ENCODE data around the gene GREB1.
"Not testable (repeated sequence)": the region's sequence is repeated elsewhere in the genome, so short reads cannot be mapped to it uniquely, and the experiment has no call there.

GREB1 gene

DNA sequence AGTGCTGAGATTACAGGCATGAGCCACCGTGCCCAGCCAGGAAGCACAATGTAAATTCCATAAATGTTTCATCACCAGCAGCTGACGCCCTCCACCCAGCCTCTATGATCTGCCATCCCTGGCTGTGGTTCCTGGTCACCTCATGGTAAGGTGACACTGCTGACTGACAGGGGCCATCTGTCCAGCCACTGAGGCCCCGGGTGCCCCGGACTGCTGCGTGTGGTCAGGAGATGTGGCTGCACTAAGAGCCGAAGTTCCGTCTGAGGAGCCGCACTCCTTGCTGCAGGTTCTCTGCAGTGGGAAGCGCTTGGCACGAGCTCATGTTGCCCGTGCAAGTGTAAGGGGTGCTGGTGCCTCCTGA is 125.2 kb downstream of the GREB1 start:
- no peak for DNase-seq (ENCODE audit: low read depth in 2 of 3, low spot score in 2 of 3)

DNA sequence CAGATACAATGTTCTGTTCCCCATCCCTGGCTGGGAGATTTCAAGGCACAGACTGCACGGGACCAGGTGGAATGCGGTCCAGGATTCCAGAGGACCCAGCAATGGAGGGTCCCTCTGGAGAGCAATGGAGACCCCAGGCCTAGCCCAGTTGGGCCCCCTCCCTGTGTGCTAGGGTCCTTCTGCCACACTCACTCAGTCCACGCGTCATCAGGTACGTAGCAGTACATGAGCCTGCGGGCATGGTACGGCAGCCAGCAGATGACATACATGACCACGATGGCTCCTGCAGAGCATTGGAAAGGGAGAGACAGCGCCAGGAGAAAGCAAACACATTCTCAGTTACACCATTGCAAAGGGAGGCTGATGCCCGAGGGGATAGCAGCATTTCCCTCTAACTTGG is 126.0 kb downstream of the GREB1 start:
- DNase-seq (ENCODE audit: low read depth in 2 of 3, low spot score in 2 of 3): no peak

DNA sequence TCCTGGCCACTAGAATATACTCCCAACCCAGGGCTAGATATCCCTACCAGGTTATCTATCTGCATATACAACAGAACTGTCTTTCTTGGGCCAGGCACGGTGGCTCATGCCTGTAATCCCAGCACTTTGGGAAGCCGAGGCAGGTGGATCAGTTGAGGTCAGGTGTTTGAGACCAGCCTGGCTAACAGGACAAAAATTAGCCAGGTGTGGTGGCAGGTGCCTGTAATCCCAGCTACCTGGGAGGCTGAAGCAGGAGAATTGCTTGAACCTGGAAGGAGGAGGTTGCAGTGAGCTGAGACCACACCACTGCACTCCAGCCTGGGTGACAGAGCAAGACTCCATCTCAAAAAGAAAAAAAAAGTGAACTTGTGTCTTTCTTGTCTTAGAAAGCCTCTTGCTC is 126.6 kb downstream of the GREB1 start:
- DNase-seq (ENCODE audit: low read depth in 2 of 3, low spot score in 2 of 3): not testable (repeated sequence)

DNA sequence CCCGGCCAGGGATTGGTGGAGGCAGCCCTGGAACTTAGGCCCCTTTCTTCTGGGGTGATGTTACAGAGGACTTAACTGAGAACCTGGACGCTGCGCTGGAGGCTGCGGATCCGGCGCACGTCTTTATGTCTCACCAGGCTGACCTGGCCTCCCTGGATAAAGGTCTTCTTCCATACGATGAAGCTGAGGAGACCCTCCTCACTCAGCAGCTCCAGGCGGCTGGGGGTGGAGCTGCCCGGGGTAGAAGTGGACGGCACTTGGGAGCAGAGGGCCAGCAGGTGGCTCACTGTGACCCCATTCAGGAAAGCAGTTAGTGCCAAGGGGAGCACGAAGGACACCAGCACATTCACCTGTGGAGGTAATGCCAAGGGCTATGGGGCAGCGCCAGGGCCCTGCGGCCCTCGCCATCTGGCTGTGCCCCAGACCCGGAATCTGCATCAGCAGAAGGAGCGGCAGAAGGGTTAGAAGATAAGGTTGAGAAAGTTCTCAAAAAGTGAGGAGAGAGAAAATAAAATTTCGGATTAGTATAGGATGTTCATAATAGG is 128.1 kb downstream of the GREB1 start:
- no peak for DNase-seq (ENCODE audit: low read depth in 2 of 3, low spot score in 2 of 3)

DNA sequence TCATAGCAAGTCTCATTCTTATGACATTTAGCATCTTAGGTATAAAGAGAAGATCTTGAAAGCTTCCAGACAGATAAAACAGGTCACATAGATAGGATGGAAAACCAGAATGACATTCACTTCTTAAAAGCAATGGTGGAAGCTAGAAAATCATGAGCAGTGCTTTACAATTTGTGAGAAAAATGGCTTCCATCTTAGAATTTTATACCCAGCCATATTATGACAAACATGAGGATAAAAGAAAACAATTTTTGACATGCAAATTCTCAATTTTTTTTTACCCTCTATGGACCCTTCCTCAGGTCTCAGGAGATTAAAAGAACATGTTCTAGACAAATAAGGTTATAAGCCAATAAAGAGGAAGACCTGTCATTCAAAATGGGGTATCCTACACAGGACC is 129.0 kb downstream of the GREB1 start:
- DNase-seq (ENCODE audit: low read depth in 2 of 3, low spot score in 2 of 3): no peak

DNA sequence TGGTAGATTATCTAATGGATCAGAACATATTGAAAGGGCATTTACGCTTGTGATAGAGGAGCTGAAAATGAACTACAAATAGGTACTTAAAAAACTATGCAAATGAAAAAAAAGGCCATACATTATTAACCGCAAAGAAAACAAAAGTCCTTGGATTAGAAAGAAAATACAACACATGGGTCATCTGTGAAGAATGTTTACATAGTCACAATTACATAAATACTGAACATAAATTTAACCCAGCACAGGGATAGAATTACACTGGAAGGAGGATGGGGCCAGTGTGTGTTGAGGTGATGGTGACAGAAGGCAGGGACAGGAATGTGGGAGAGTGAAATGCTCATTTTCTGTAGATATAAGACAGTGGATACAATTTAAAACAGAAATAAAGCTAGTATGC is 129.6 kb downstream of the GREB1 start:
- no peak for DNase-seq (ENCODE audit: low read depth in 2 of 3, low spot score in 2 of 3)

DNA sequence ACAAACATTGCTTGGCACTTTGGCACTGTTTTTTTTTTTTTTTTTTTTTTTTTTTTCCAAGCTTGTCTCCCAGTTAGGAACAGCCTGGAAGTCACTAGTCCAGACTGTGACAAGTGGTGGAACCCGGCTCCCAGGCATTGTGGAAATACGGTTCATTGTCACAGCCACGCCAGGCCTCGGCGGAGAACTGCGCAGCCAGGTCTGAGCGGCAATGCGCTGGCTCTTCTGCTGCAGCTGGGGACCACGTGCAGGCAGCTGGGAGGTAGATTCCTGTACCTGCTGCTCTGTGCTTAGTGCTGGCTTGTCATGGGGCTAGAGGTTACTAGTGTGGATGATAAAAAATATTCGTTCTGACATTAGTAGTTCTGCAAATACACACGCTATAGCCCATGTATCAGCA is 131.2 kb downstream of the GREB1 start:
- no peak for DNase-seq (ENCODE audit: low read depth in 2 of 3, low spot score in 2 of 3)

DNA sequence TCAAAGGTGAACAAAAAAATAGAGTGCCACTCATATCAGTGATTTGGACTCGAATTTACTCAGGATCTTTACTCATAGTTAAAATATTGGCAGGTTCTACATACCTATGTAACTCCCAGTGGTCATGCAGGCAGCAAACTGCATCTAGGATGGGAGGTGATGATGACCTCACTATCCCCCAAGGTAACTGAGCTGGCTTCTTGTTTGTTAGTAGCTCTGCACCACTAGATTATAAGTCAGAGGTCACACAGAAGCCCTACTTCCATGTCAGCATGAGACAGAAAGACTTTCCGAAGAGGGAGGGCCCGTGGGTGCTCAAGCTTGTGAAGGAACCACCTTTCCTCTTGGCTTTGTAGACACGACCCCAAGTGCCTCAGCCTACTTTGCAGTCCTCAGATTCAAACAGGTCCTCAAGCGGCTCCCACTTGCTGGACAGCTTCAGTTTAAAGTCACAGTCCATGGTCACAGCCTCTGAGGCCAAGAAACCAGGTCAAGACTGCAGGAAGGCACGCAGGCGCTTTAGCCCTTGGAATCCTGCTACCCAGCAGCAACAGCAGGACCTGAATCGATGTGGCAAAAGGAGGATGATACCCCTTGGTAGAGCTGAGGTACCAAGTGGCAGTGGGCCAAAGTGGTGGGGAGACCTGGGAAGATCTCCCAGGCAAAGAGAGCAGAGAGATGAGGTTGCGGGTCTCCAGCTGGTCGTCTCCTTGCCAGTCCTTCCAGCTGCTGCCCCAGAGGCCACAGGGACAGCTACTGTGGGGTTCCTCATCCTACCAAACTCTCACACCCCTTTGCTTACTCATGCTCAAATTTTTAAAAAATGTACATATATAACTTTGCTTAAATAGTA is 131.9 kb downstream of the GREB1 start:
- no peak for DNase-seq (ENCODE audit: low read depth in 2 of 3, low spot score in 2 of 3)

DNA sequence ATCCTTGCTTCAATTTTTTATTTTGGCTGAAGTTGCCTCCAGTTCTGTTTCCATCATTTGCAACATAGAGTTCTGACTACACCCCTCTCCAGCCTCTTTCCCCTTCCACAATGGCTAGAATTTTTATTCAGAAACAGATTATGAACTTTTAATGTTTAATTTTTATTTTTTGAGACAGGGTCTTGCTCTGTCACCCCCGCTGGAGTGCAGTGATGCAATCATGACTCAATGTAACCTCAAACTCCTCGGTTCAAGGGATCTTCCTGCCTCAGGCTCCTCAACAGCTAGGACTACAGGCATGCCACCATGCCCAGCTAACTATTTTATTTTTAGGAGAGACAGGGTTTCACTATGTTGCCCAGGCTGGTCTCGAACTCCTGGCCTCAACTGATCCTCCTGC is 133.3 kb downstream of the GREB1 start:
- no peak for DNase-seq (ENCODE audit: low read depth in 2 of 3, low spot score in 2 of 3)

DNA sequence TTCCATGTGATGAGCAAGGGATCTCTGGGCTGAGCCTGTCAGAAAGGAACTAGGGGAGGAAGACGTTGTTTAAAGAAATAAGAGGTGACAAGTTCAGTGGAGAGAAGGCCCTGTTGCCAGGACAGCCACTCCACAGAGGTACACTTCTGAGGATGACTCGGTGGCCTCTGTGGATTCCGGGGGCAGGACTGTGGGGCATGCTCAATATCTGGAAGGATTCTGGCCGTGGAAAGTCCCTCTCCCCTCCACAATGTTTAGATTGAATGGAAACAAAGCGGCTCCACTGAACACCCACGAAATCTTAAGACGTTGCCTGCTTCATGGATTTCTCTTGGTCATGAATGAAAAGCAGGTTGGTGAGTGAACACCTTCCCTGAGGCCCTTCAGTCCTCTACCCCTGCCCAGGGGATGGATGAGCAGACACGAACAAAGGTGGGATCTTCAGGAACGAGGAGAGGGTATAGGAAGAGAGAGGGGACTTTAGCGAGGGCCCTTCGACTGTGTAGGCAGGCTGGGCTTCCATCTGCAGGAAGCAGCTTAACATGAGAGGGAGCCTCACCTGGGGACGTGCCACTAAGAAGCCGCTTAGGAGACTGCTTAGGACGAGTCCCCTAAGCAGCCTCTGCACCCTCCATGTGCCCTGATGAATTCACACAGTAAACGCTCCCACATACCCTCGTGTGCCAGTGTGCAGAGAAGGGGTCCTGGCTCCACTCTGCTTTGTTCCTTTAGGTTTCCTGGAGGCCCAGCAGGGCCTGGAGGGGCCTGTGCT is 134.2 kb downstream of the GREB1 start:
- DNase-seq (ENCODE audit: low read depth in 2 of 3, low spot score in 2 of 3): no peak

DNA sequence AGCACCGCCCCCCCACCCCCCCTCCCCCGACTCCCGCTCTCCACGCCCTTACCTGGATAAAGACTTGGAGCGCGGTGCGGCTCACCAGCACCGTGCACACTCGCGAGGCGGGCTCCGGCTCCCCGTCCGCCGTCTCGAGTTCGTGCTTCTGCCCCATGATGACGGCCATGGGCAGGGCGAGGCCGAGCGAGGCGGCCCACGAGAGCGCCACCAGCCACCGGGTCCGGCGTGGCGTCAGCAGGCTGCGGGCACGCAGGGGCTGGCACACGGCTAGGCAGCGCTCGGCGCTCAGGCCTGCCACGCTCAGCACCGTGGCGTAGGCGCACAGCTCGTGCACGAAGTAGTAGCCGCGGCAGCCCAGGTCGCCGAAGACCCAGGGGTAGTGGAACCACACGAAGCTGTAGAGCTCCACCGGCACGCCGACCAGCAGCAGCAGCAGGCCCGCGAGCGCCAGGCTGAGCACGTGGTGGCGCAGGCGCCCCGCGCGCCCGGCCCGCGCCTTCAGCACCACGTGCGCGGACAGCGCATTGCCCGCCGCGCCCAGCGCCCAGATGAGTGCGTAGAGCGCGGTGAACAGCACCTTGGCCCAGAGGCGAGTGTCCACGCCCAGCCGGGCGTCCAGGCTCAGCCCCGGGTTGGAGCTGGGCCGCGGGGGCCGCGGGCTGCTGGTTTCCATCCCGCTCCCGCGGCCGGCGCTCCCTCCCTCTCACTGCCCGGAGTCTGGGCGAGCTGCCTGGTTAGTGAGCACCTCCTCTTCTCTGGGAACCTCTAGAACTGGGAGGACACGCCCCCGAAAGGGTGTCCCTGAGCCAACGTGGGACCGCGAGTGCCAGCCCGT is 135.8 kb downstream of the GREB1 start, which contains the start of gene NTSR2:
Gene NTSR2, minus strand, starts transcription at position 742 of the 838 bp plus-strand sequence. Its CDS starts 66 bp downstream, at position 676.
- peak in 1 of 3 experiments; percentile 10 for DNase-seq (ENCODE audit: low read depth in 2 of 3, low spot score in 2 of 3)

DNA sequence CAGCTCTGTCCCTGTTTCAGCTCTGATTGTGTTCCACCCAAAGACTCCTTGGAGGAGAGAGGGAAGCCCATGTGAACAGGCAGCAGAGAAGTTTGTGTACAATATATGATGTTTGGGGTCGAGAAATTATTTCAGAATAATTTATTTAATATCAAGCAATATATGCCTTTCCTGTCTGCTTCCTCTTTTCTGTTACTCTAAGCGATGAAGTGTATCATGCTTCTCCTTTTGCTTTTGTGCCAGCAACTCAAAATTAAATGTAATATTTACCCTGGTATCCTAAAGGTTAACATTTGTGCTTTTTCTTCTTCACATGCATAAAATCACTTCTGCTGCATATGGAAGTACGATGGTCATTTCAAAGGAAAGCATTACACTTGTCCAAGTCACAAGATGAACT is 138.6 kb downstream of the GREB1 start:
- no peak for DNase-seq (ENCODE audit: low read depth in 2 of 3, low spot score in 2 of 3)

DNA sequence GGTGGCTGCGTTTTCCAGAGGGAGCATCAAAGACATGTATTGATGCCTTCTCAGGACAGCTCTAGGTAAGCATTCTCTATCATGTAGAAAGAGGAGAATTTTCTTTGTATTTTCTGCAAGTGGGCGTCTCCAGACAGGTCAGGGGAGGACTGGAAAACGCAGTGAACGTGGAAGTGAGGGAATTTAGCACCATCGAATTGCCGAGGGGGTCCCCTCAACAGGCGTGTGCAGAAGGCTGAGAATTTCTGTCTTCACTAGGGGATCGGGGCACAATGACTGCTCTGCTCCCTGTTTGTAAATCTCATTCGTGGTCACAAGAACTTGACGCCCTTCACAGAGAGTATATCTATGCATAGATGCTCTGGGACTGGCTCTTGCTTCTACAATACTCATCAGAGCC is 141.1 kb downstream of the GREB1 start:
- DNase-seq (ENCODE audit: low read depth in 2 of 3, low spot score in 2 of 3): no peak

DNA sequence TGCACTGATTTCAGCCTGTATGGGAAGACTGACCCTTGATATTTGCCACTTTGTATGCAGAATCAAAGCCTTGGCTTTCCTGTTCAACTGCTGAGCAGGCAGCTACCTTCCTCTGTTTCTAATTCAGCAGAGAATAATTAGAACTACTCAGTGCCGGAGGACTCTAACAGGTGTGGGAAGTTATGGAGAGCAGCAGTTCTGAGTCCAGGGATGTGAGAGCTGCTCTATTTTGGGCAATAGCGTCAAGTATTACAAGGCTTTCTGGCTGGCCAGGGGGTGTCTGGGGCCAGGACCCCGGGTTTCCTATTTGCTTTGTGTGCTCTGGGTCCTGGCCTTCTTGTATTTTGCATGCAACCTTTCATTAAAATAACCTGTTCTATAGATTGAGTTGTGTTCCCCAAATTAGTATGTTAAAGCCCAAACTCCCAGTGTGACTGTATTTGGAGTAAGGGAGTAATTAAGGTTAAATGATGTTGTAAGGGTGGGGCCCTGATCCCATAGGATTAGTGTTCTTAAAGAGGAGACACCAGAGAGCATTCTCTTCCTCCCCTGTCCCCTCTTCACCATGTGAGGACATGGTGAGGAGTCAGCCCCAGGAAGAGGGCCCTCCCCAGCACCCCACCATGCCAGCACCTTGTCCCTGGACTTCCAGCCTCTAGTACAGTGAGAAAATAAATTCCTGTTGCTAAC is 141.7 kb downstream of the GREB1 start:
- no peak for DNase-seq (ENCODE audit: low read depth in 2 of 3, low spot score in 2 of 3)

DNA sequence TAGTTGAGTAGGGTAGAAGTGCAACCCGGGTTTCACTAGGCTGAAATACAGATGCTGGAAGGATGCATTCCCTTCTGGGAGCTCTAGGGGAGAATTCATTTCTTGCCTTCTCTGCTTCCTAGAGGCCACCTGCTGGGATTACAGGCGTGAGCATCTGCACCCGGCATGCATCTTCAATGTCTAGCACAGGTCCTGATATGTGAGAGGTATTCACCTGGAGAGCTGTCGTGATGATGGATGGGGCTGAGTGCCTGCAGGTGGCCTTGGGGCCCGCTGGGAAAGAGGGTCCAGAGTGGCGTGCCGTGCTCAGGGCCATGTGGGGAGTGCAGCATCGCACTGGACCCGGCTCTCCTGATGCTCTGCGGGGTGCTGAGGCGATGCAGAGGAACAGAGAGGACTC is 142.8 kb downstream of the GREB1 start:
- no peak for DNase-seq (ENCODE audit: low read depth in 2 of 3, low spot score in 2 of 3)

DNA sequence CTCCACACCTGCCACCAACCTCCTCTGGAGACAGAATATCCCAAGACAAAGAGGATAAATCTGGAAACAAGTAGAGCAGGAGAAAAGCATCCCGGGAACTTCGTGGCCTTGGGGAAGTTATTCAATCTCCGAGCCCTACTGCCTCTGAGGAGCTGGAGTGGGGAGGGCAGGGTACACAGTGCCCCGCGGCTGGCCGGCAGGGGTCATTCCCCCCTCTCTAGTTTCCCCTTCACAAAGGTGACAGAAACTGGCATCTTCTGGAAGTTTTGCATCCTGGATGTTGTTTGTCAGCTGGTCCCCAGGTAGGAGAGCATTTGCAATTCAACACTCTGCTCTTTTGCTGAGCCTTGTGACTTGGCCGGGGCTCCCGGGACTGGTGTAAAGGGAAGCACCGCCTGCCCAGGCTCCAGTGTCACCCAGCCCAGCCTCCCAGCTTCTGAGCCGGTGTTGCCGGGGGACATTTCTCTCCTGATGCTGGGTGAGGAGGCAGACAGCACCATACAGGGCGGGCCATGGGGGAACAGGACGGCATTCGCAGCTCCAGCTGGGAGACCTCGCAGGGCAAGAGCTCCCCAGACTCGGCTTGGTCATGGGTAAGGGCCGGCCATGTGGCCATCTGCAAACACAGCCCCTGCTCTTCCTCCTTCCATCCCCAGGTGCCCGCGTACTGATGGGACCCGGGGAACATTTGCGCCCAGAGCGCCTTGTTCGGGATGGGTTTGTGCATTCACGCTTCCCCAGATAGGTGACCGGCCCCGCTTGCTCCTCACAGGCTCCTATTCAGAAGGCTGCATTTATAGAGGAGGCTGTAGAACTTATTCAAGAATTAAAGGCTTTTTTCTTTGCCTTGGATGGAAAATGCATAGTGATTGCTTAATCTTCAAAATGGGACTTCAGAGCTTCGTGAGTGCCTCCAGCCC is 143.6 kb downstream of the GREB1 start:
- DNase-seq (ENCODE audit: low read depth in 2 of 3, low spot score in 2 of 3): no peak

DNA sequence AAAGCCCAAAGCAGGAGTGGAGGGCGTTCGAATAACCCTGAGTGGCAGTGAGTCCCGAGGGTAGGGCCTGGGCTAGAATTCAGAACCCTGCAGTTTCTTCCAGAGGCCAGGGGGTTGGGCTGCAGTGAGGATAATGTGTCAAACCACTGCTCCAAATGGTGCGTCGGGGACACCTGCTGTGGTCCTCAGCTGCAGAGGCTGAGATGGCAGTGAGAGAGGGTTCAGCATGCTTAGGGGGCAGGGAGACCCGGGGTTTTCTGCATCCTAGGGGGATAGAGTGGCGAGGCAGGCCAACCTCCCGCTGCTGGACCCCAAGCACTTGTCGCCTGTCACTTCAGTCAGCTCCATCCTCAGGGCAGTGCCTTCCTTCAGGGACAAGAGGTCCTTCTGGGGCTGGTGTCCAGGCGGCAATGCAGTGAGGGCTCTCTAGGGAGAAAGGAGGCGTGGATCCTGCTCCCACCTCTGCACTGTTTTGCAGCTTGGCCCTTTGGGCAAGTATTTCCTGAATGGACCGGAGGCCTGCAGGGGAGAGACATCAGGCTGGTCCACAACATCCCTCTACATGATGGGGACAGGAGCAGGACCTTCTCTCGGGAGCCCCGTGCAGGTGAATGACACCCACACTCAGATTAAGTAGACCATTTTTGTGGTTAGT is 144.6 kb downstream of the GREB1 start:
- no peak for DNase-seq (ENCODE audit: low read depth in 2 of 3, low spot score in 2 of 3)

DNA sequence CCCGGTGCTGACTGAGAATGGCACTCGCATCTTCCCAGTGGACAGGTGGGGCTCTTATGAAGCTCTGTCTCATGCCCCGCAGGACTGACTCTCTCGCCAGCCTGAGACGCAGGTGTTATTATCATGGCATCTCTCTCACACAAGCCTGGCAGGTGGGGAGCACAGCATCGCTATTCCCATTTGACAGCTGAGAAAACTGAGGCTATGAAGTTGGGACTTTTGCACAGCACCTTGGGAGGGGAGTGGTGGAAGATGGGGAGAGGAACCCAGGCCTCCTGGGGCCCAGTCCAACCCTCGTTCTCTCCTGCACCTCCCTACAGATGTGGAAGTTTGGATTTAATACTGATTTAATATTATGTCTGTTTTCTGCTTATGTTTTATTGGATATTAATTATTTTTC is 145.2 kb downstream of the GREB1 start:
- DNase-seq (ENCODE audit: low read depth in 2 of 3, low spot score in 2 of 3): no peak

All from activated CD8-positive, alpha-beta memory T cell treated with anti-CD3 and anti-CD28 coated beads for 48 hours (primary cell).